Skin of body (tissue), 2 donors: Measurements from ENCODE around the gene WDR7. TPM values are rescaled to one million over a fixed set of nuclear protein-coding genes. Genes with fewer than 3 reads are reported as not detected.

Experiments used
- DNase-seq: peaks from one replicate; lab custom pipeline; 2025; lab: John Stamatoyannopoulos, UW
- total RNA-seq: library from RNA; depleted of rRNA; stranded (reverse); fragments of >200 nt; gene quantifications from one replicate; pipeline ENCODE4 v1.2.3, GENCODE V29; 2014

The WDR7 gene
- total RNA-seq: 27.0 TPM

- peak; percentile 95 for DNase-seq
Observed at GRCh38 chr18:56650944-56651770, at the start of gene WDR7. WDR7 (plus strand) TSS chr18:56651359; CDS start chr18:56672516, 21,157 bp downstream.

GRCh38 chr18:56606618-56607017, 44.5 kb upstream of the WDR7 start:
- no peak for DNase-seq

GRCh38 chr18:56615738-56616520, 35.2 kb upstream of the WDR7 start:
- no peak for DNase-seq

GRCh38 chr18:56627991-56628390, 23.2 kb upstream of the WDR7 start:
- DNase-seq: no peak

GRCh38 chr18:56632070-56633022, 18.8 kb upstream of the WDR7 start:
- DNase-seq: no peak

GRCh38 chr18:56635007-56635406, 16.2 kb upstream of the WDR7 start:
- DNase-seq: no peak

GRCh38 chr18:56637176-56637575, 14.0 kb upstream of the WDR7 start:
- peak; percentile 12 for DNase-seq

- DNase-seq: no peak
Observed at GRCh38 chr18:56637711-56638231, 13.4 kb upstream of the WDR7 start.

- DNase-seq: peak; percentile 99
Observed at GRCh38 chr18:56638232-56639103, 12.7 kb upstream of the WDR7 start, which contains the start of gene TXNL1. TXNL1 (minus strand) TSS chr18:56638592; CDS start chr18:56638440, 152 bp downstream.

GRCh38 chr18:56639104-56639381, 12.1 kb upstream of the WDR7 start:
- no peak for DNase-seq

- no peak for DNase-seq
Observed at GRCh38 chr18:56639571-56639970, 11.6 kb upstream of the WDR7 start.

- no peak for DNase-seq
Observed at GRCh38 chr18:56641714-56642337, 9.3 kb upstream of the WDR7 start.

GRCh38 chr18:56643381-56643780, 7.8 kb upstream of the WDR7 start:
- DNase-seq: no peak

- DNase-seq: no peak
Observed at GRCh38 chr18:56645415-56646016, 5.6 kb upstream of the WDR7 start.

GRCh38 chr18:56647071-56647470, 4.1 kb upstream of the WDR7 start:
- DNase-seq: no peak

GRCh38 chr18:56647951-56648893, 2.9 kb upstream of the WDR7 start:
- no peak for DNase-seq

- no peak for DNase-seq
Observed at GRCh38 chr18:56649996-56650395, 1.2 kb upstream of the WDR7 start.

GRCh38 chr18:56651771-56652092, 573 bp downstream of the WDR7 start:
- no peak for DNase-seq
